Measurements from ENCODE around the gene SLC19A2.
A peak's percentile ranks its signal among the peaks of the same experiment; 100 is the strongest.

Gene SLC19A2

DNA sequence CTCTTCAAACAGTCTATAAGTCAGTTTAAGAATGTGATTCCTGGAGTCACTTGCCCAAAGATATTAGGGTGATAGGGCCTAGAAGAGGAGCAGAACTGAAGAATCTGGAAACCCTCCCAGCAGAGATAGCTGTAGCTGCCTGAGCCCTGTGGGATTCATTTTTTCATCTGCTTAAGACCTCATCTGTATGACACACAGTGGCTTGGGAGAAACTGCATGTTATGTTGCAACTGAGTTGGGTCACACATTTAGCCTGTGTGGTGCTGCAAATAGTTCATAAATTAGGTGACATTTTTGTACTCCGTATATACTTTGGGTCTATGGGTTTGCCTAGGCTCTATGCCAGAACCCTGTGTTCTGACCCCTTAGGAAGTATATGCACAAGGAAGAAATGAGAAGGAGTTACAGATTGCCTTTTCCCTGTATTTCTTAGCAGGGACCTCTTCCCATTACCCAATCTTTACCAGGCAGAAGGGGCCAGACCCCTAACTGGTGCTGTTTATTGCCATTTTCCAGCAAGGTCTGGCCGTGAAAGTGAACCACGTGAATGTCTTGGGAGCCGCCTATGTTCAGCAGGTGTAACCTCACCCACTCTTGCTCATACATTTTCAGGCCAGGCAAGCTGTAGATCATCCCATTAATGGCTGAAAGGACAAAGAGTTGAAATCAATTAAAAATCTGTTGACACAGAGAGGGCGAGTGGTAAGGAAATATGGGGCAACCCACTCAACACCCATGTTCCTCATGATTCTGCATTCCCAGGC lies 41.9 kb upstream of the SLC19A2 start:
- peak; percentile 84 for DNase-seq (ENCODE audit: low read depth)
- TF ChIP-seq, protein P1, sequence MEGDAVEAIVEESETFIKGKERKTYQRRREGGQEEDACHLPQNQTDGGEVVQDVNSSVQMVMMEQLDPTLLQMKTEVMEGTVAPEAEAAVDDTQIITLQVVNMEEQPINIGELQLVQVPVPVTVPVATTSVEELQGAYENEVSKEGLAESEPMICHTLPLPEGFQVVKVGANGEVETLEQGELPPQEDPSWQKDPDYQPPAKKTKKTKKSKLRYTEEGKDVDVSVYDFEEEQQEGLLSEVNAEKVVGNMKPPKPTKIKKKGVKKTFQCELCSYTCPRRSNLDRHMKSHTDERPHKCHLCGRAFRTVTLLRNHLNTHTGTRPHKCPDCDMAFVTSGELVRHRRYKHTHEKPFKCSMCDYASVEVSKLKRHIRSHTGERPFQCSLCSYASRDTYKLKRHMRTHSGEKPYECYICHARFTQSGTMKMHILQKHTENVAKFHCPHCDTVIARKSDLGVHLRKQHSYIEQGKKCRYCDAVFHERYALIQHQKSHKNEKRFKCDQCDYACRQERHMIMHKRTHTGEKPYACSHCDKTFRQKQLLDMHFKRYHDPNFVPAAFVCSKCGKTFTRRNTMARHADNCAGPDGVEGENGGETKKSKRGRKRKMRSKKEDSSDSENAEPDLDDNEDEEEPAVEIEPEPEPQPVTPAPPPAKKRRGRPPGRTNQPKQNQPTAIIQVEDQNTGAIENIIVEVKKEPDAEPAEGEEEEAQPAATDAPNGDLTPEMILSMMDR (conservative IDR thresholded peaks at IDR 0.05; ENCODE audit: control insufficient read depth, insufficient read depth, low read depth, low read length): no peak
- H3K4me3 ChIP-seq (ENCODE audit: control insufficient read depth, low read depth, low read length): no peak overlapping the region

DNA sequence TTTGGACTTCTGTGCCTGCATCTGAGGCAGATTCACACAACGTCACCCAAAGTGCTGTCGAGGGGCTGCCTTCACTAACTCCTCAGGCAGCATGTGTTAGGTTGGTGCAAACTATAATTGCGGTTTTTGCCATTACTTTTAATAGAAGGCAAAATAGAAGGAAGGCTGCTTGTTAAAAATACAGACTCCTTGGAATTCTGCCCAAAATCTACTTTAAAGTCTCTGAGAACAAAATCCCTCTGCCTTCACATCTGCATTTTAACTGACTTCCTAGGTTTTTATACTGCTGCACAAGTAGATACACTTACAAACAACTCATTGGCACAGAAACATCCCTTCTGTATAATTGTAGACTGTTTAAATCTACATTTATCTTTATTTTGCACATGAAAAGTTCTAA lies 41.3 kb upstream of the SLC19A2 start:
- H3K4me3 ChIP-seq (ENCODE audit: control insufficient read depth, low read depth, low read length): no peak overlapping the region
- DNase-seq (ENCODE audit: low read depth): no peak
- TF ChIP-seq, protein P1 (conservative IDR thresholded peaks at IDR 0.05; ENCODE audit: control insufficient read depth, insufficient read depth, low read depth, low read length): no peak

DNA sequence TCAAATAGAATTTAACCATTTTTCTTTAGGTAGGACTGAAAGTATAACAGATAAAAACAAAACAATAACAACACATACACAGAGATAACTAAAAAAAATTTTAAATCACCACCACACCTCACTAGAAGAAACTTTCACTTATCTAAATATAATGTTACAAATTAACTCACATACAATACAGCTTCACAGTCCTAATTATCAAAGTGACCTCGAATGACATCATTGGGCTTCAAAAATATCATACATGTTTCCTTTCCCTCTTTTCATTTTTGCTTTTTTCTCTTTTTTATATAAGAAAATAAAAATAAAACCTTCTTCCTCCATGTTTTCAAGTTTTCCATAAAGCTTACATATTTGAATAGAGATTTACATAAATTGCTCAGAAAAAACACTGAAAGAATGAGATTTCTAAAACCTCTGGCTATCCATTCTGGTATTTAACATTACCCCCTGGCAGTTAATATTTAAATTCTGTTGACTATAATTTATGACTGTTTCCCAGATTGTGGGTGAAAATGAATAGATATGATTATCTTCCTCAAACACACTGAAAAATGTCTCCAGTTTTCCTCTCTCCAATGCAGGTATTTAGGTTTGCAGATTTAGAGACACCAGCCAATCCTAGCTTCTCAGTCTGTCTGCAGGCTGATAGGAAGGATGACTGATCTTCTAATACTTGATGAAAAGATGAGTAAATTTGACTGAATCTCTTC lies 40.5 kb upstream of the SLC19A2 start:
- no peak overlapping the region for H3K4me3 ChIP-seq (ENCODE audit: control insufficient read depth, low read depth, low read length)
- DNase-seq (ENCODE audit: low read depth): no peak
- TF ChIP-seq, protein P1 (conservative IDR thresholded peaks at IDR 0.05; ENCODE audit: control insufficient read depth, insufficient read depth, low read depth, low read length): no peak

DNA sequence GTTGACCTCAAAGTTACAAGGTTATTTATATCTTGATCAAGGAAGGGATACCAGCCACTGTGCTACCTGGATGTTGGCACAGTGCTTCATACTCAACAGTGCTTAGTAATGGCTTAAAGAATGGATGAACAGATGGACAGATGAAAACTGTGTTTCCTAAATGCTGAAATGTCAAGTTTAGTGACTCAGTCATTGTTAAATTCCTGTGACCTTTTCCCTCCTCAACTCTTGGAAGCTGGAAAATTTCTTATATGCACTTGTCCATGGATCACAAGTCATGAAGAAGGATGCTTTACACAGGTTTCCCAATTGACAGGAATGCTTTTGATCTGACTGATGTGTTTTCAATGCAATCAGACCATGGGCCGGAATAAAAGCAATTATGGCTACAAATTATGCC lies 39.6 kb upstream of the SLC19A2 start:
- no peak overlapping the region for H3K4me3 ChIP-seq (ENCODE audit: control insufficient read depth, low read depth, low read length)
- TF ChIP-seq, protein P1 (conservative IDR thresholded peaks at IDR 0.05; ENCODE audit: control insufficient read depth, insufficient read depth, low read depth, low read length): no peak
- no peak for DNase-seq (ENCODE audit: low read depth)

DNA sequence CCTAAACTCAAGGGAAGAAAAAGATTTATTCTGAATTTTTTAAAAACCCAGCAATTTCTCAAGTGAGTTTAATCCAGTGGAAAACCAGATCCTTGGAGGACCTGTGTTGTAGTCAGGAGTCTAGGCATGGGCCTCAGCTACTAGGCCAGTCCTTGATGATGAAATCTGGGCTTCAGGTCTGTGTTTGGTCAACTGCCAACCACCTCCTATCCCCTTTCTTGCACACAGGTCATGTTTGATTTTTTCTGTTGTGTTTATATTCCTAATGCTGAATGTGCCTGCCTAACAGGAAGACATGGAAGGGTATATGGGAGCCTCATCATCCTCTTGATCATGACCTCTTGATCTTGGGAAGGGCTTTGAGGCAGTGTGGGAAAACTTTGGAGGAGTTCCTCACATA lies 38.2 kb upstream of the SLC19A2 start:
- DNase-seq (ENCODE audit: low read depth): no peak
- TF ChIP-seq, protein P1 (conservative IDR thresholded peaks at IDR 0.05; ENCODE audit: control insufficient read depth, insufficient read depth, low read depth, low read length): no peak
- H3K4me3 ChIP-seq (ENCODE audit: control insufficient read depth, low read depth, low read length): no peak overlapping the region

DNA sequence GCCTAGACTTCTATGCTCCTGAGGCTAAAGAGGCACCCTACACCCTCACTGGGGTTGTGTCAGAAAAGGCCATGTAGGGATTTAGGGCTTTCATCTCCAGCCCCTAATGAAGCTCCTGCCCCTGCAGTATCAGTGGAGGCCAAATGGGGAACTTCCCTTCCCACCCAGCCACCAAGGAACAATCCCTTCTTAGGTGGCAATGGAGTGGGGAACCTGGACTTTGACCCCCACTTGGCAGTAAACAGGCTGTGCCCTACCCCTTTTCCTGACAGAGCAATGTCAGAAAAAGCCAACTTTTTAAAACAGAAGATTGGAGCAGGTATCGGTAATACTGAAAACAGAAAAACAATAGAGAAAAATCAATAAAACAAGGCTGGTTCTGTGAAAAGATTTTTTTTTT lies 35.5 kb upstream of the SLC19A2 start:
- DNase-seq (ENCODE audit: low read depth): no peak
- H3K4me3 ChIP-seq (ENCODE audit: control insufficient read depth, low read depth, low read length): no peak overlapping the region
- TF ChIP-seq, protein P1 (conservative IDR thresholded peaks at IDR 0.05; ENCODE audit: control insufficient read depth, insufficient read depth, low read depth, low read length): no peak
